Neutrophil (primary cell): ENCODE results near the gene OVOL1.
A peak's percentile ranks its signal among the peaks of the same experiment; 100 is the strongest.

Source experiments
- H3K27ac ChIP-seq: fragments of 200-600 bp; sonication (generic); 2 replicates; pipeline ENCODE4 v1.5.1; 2016; ENCODE audit warnings: mild to moderate bottlenecking, moderate library complexity
- H3K27me3 ChIP-seq: fragments of 200-600 bp; sonication (generic); 2 replicates; pipeline ENCODE4 v1.6.0; 2016; ENCODE audit warnings: mild to moderate bottlenecking
- H3K36me3 ChIP-seq: fragments of 200-600 bp; sonication (generic); 2 replicates; pipeline ENCODE4 v1.5.1; 2017
- H3K4me1 ChIP-seq, 2 experiments: fragments of 200-600 bp in 1 of 2; sonication (generic) in 1 of 2; 1 replicate in 1 of 2; 2 replicates in 1 of 2; pipeline versions ENCODE4 v1.5.1 to v1.6.1; 2013 to 2016; ENCODE audit warnings: low read depth in 1 of 2, low read length in 1 of 2, mild to moderate bottlenecking in 1 of 2, moderate library complexity in 1 of 2; ENCODE audit not compliant: control insufficient read depth in 1 of 2, insufficient read depth in 1 of 2
- H3K4me3 ChIP-seq, 2 experiments: fragments of 200-600 bp in 1 of 2; sonication (generic) in 1 of 2; 1 replicate in 1 of 2; 2 replicates in 1 of 2; pipeline ENCODE4 v1.5.1; 2013 to 2016; ENCODE audit warnings: low read depth in 1 of 2, low read length in 1 of 2, mild to moderate bottlenecking in 1 of 2, moderate library complexity in 1 of 2
- H3K9me3 ChIP-seq: fragments of 200-600 bp; sonication (generic); 2 replicates; pipeline ENCODE4 v1.5.1; 2016
- CTCF ChIP-seq: fragments of 200-600 bp; sonication (generic); IDR thresholded peaks from 2 replicates; pipeline ENCODE4 v1.5.1; 2016; ENCODE audit warnings: antibody characterized with exemption

The OVOL1 gene

GRCh38 chr11:65817312-65817834, 30.5 kb downstream of the OVOL1 start:
- H3K9me3 ChIP-seq: no peaks in the 10 kb centered on the region
- no peak for TF ChIP-seq CTCF
- no peaks in the 10 kb centered on the region for H3K36me3 ChIP-seq
- H3K4me1 ChIP-seq: peaks cover 38 to 54% of the 10 kb centered on the region in 2 experiments
- H3K27ac ChIP-seq: peak overlapping the region; percentile 94
- peak overlapping the region; percentile 62 to 75 for H3K4me3 ChIP-seq
- H3K27me3 ChIP-seq: no peaks in the 10 kb centered on the region

GRCh38 chr11:65817835-65818680, 31.2 kb downstream of the OVOL1 start:
- no peaks in the 10 kb centered on the region for H3K9me3 ChIP-seq
- H3K36me3 ChIP-seq: no peaks in the 10 kb centered on the region
- H3K27ac ChIP-seq: peak overlapping the region; percentile 94
- peak overlapping the region; percentile 62 to 75 for H3K4me3 ChIP-seq
- H3K4me1 ChIP-seq: peaks cover 32 to 48% of the 10 kb centered on the region in 2 experiments
- no peaks in the 10 kb centered on the region for H3K27me3 ChIP-seq
- TF ChIP-seq CTCF: peak; percentile 100

GRCh38 chr11:65821107-65821506, 34.2 kb downstream of the OVOL1 start:
- Histone ChIP-seq H3K27ac (no peak overlapping the region), H3K4me3 (no peak overlapping the region), H3K9me3 (no peaks in the 10 kb centered on the region), H3K4me1 (peaks cover 16 to 32% of the 10 kb centered on the region in 2 experiments), H3K27me3 (no peaks in the 10 kb centered on the region), H3K36me3 (no peaks in the 10 kb centered on the region)
- TF ChIP-seq CTCF: no peak

GRCh38 chr11:65822776-65823528, 36.1 kb downstream of the OVOL1 start:
- TF ChIP-seq CTCF: no peak
- Histone ChIP-seq H3K27me3 (no peaks in the 10 kb centered on the region), H3K36me3 (no peaks in the 10 kb centered on the region), H3K4me1 (peaks cover 0 to 14% of the 10 kb centered on the region in 2 experiments), H3K27ac (no peak overlapping the region), H3K9me3 (no peaks in the 10 kb centered on the region), H3K4me3 (no peak overlapping the region)

GRCh38 chr11:65826984-65827735, 40.3 kb downstream of the OVOL1 start:
- Histone ChIP-seq H3K4me1 (no peaks in the 10 kb centered on the region), H3K36me3 (no peaks in the 10 kb centered on the region), H3K4me3 (no peak overlapping the region), H3K27me3 (peaks cover 10% of the 10 kb centered on the region), H3K9me3 (no peaks in the 10 kb centered on the region), H3K27ac (no peak overlapping the region)
- no peak for TF ChIP-seq CTCF
